Stimulated activated CD4-positive, alpha-beta T cell treated with anti-CD3 and anti-CD28 coated beads, TNF-alpha, amount 100 ng/mL, for 4 hours (primary cell): ENCODE results near the gene APCS.

Source experiments
- DNase-seq, 3 experiments: peaks; one replicate each; pipeline ENCODE4 v3.0.0-alpha.2; 2020; ENCODE audit warnings: low read depth in 3 of 3

Gene APCS

GRCh38 chr1:159587461-159587951 is at the start of gene APCS:
TSS of gene APCS (plus strand) at chr1:159587826. CDS start at chr1:159587922, 96 bp downstream.
- DNase-seq, result no peak

DNA sequence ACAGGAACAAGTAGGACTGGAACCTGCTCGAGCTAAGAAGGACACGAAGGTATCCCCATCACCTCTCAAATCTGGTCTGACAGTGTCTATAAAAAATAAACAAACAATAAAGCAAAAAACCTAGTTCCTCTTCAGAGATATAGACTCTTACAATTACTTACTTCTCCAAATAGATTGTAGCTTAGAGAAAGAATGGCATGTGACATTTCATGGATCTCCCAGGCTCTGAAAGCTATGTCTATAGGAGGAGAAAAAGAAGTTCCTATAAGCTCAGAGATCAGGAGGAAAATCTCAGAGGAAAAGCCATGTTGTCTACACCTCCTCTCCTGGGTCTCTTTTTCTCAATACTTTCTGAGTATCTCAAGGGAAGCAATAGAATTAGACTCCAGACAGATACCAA is 39.5 kb upstream of the APCS start:
- DNase-seq, result no peak

DNA sequence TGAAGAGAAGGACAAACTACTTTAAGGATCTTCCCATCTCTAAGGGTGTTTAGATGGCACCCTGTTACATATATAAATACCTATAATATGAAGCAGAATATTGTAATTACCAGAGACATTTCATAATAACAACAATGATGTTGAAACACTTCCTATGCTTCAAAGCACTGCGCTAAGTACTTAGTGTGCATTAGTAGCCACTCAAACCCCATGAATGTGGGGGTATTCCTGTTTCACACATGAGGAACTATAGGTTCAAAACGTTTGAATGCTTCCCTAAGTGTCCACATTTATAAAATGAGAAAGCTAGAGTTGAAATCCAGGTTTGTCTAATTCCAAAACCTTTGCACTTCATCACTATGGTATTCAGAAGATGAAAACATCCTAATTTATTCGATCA is 33.4 kb upstream of the APCS start:
- no peak for DNase-seq

- DNase-seq, result no peak
These were observed 32.9 kb upstream of the APCS start for GRCh38 chr1:159554696-159555095.

DNA sequence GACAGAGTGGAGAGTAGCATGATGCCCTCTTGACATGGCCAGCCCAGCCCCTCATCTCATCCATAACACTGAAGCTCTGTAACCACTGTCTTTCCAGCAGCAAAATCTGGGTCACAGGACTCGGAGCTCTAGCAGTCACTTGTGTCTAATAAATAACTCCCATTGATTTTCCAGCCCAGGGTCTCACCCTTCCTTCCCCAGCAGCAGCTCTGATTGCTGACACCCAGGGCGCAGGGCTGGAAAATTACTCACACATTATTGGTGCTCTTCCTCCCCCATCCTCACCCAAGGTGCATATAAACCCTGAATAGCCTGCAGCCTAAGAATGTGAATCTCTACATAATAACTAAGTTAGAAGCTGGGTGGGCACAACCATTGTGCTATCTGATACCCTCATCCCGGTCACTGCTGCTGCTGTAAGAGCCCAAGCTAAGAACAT is 30.7 kb upstream of the APCS start:
- no peak for DNase-seq

- no peak for DNase-seq
These were observed 27.0 kb upstream of the APCS start for GRCh38 chr1:159560599-159560998.

- DNase-seq, result no peak
These were observed 26.1 kb upstream of the APCS start for GRCh38 chr1:159561497-159561896.

DNA sequence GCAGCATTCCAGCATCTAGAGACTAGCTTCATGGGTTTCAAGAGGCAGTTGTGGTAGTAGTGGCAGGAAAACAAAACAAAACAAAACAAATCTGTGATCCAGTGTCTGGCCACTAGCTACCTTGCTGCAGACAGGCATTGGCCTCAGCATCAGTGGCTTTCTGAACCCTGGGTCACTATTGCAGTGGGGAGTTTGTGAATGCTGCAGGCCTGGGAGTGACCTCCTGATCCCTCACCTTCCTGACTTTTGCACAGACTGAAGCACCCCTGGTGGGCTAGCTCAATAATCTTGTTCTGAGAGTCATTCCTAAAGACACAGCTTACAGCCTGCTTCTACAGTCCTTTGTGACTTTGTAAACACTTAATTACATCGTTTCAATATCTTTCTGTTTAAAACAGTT is 24.9 kb upstream of the APCS start:
- DNase-seq, result no peak

DNA sequence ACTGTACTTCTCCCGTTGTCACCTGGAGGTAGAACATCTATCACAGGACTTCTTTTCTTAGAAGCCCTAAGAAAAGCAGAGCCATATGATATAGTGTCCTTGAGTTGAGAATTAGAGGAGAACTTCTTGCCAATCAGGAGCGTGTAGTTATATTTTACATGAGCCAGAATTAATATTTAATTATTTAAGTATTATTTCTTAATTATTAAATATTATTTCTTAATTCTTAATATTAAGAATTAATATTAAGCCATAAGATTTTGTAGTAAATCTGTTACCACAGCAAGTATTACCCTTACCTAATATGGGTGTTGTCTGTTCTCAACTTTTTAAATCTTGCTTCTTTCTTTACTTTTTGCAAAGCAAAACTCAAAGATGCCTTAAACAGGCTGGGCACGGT is 10.2 kb upstream of the APCS start:
- DNase-seq, result no peak

DNA sequence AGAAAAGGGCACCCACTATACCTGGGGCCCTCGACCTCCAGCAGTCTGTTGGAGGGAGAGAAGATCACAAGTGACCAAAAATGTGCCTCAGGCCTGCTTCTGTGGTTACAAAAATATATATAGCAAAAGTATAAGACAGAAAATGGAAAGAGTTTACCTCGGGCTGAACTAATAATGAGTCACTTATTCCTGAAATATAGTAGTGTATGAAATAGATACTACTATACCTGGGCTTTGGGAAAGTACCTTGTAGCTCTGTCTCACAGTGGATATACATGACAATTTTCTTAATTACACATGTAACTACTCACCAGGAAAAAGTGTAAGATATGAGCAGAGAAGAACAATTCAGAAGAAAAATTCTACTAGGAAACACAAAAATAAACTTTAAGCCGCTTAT is 7.3 kb upstream of the APCS start:
- no peak for DNase-seq

DNA sequence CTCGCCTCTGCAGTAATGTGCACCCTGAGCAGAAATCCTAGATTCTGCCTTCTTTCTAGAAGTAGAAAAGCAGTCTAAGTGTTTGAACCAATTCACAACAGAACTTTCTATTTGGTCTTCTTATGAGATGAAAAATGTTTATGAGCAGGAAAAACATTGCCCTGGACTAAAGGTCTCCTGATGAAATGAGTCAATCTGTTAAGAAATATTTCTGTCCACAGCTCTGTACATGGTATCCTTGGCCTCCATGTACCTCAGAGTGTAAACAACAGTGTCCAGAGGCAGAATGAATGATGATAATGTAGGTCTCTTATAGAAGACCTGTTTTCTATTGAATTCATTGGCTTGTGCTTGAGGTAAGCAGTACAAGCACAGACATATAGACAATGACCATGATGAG is 6.2 kb upstream of the APCS start:
- no peak for DNase-seq

GRCh38 chr1:159584536-159584935 is 3.1 kb upstream of the APCS start:
- DNase-seq, result no peak

DNA sequence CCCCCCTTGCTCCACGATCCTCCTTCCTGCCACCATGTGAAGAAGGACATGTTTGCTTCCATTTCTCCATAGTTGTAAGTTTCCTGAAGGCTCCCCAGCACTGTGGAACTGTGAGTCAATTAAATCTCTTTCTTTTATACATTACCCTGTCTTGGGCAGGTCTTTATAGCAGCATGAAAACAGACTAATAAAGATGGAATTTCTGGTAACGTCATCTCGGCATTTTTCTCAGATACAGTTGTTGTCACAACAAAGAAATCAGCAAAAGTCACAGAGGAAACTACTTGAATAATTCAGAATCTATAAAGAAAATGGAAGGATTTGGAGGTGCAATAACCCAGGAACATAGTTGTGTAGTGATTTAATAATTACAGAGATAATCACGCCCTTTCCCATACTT is 4.4 kb downstream of the APCS start:
- DNase-seq, result no peak

- no peak for DNase-seq
These were observed 7.2 kb downstream of the APCS start for GRCh38 chr1:159594625-159595405.

- no peak for DNase-seq
These were observed 10.6 kb downstream of the APCS start for GRCh38 chr1:159598196-159598595.

DNA sequence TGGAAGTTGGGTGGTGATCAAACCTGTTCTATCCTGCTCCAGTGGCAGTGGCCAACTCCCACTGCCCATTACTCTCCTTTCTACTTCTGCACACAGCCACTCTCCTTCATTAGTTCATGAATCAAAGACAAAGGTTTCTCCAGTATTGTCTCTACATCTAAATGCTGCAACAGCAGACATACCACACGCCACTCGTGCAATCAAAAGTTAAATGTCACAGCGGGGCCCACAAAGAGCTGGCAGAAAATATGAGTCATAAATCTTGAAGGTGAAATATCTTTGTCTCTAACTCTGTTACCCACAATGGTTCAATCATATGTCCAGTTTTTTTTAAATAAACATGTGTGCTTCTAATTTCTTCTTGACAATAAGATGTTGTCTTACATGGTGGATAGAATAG is 13.3 kb downstream of the APCS start:
- DNase-seq, result no peak

DNA sequence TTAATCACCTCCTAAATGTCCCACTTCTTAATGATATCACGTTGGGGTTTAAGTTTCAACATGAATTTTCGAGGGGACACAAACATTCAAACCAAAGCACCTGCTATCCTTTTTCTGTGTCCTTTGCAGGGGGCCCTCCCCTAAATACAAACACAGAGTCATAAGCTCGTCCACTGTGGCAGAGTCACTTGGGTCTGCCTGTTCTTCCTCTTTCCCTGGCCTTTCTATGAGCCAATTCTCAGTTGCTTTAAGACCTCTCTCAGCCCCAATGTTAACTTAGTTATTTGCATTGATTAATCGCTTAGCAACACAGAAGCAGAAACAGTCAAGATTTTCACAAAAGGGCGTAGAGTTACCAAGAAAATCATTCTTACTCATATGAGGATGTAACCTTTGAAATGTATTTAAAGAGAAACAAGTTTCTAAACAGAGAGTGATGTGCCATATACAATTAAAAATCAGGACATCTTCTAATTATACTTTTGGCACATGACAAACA is 14.9 kb downstream of the APCS start:
- no peak for DNase-seq

DNA sequence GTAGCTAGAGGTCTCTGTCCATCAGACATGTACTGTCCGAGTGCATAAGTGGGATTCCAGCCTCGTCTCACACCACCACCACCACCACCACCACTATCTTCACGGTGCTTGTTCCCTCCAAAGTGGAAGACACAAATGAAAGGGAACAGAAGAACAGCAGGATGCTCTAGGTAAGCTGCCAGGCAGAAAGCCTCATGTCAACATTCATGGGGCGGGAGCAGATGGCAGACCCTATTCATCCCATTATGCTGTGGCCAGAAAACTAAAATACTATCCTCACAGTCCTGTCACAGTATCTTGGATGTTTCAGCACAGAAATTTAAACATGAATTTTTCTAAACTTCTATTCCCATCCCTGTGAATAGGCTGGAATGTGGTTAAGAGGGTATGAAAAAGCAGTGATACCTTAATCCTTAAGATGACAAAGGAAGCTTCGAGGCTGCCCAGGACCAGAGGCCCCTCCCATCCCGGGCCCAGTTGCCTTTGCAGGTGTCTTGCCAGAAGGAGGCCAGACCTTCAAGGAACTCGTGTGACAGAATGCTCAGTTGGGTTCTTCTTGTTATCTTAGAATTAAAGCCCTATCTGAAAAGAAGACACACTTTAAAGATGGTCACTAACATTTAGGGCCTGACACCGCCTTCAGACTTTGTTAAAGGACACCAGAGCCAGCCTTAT is 24.7 kb downstream of the APCS start:
- no peak for DNase-seq

GRCh38 chr1:159632922-159633321 is 45.3 kb downstream of the APCS start:
- no peak for DNase-seq
